IMR-90 (cell line): ENCODE results near the gene CHRNA10. TPM values are rescaled to one million over a fixed set of nuclear protein-coding genes. Genes with fewer than 3 reads are reported as not detected.

Experiments used
- ATAC-seq: fragments of 200-7000 bp; cut with Tn5 transposase; 2 replicates; pipeline ENCODE4 v1.9.1; 2020; ENCODE audit warnings: low read depth, mild to moderate bottlenecking, moderate library complexity
- BruUV-seq: library from RNA; stranded (reverse); fragments of 400-500 nt; replicated peaks from 2 replicates; lab custom pipeline; 2021; lab: Mats Ljungman, UMichigan
- CTCF ChIA-PET: fragments of 300-600 bp; formaldehyde crosslinking; extraction: SDS; loops from one replicate; lab custom pipeline; 2021; ENCODE audit warnings: antibody characterized with exemption; lab: Yijun Ruan, JAX
- POLR2A ChIA-PET: fragments of 300-600 bp; sonication (Branson Sonifier 250); formaldehyde crosslinking; loops from one replicate; lab custom pipeline; 2022; ENCODE audit warnings: antibody characterized with exemption; ENCODE audit not compliant: unreplicated experiment; lab: Charles Lee
- DNase-seq: peaks from one replicate; pipeline ENCODE4 v3.0.0; 2013
- H2AFZ ChIP-seq: replicated peaks from 2 replicates; pipeline ENCODE3; 2013; ENCODE audit warnings: low read length, mild to moderate bottlenecking; ENCODE audit not compliant: poor library complexity
- H2AK5ac ChIP-seq: 2 replicates; pipeline ENCODE4 v1.6.1; 2013; ENCODE audit warnings: low read depth, low read length, inconsistent platforms
- H2AK9ac ChIP-seq: replicated peaks from 2 replicates; pipeline ENCODE3; 2013; ENCODE audit warnings: mild to moderate bottlenecking, low read depth, low read length, moderate library complexity; ENCODE audit not compliant: poor library complexity
- H2BK120ac ChIP-seq: 2 replicates; pipeline ENCODE4 v1.6.1; 2013; ENCODE audit warnings: low read depth, low read length, inconsistent platforms
- H2BK15ac ChIP-seq: 3 replicates; pipeline ENCODE4 v1.6.1; 2013; ENCODE audit warnings: low read depth, low read length, inconsistent platforms
- H2BK20ac ChIP-seq: 2 replicates; pipeline ENCODE4 v1.6.1; 2013; ENCODE audit warnings: low read depth, mild to moderate bottlenecking, inconsistent platforms, low read length, moderate library complexity
- H2BK5ac ChIP-seq: 2 replicates; pipeline ENCODE4 v1.6.1; 2013; ENCODE audit warnings: mild to moderate bottlenecking, low read depth, low read length, inconsistent platforms; ENCODE audit not compliant: poor library complexity, severe bottlenecking
- H3K14ac ChIP-seq: replicated peaks from 2 replicates; pipeline ENCODE4 v1.6.1; 2013; ENCODE audit warnings: low read depth, low read length, inconsistent platforms
- H3K18ac ChIP-seq: 2 replicates; pipeline ENCODE4 v1.6.1; 2013; ENCODE audit warnings: low read depth, low read length, control low read depth
- H3K23ac ChIP-seq: 2 replicates; pipeline ENCODE4 v1.6.1; 2013; ENCODE audit warnings: low read depth, low read length, inconsistent platforms
- H3K27ac ChIP-seq: 2 replicates; pipeline ENCODE4 v1.5.1; 2013; ENCODE audit warnings: mild to moderate bottlenecking, control low read depth, low read length; ENCODE audit not compliant: insufficient read depth
- H3K27me3 ChIP-seq: 2 replicates; pipeline ENCODE4 v1.6.1; 2013; ENCODE audit warnings: low read length; ENCODE audit not compliant: control insufficient read depth, insufficient read depth
- H3K36me3 ChIP-seq: 2 replicates; pipeline ENCODE4 v1.6.1; 2013; ENCODE audit warnings: low read length, mixed read lengths; ENCODE audit not compliant: control insufficient read depth, insufficient read depth
- H3K4ac ChIP-seq: 2 replicates; pipeline ENCODE4 v1.6.1; 2013; ENCODE audit warnings: low read depth, low read length, inconsistent platforms
- H3K4me1 ChIP-seq: 2 replicates; pipeline ENCODE4 v1.6.1; 2013; ENCODE audit warnings: low read length, mixed read lengths; ENCODE audit not compliant: control insufficient read depth, insufficient read depth
- H3K4me2 ChIP-seq: 2 replicates; pipeline ENCODE4 v1.6.1; 2013; ENCODE audit warnings: low read depth, mild to moderate bottlenecking, control low read depth, low read length, moderate library complexity
- H3K4me3 ChIP-seq: 2 replicates; pipeline ENCODE4 v1.5.1; 2013; ENCODE audit warnings: low read depth, mild to moderate bottlenecking, control low read depth, low read length, moderate library complexity; ENCODE audit not compliant: insufficient read depth
- H3K56ac ChIP-seq: 2 replicates; pipeline ENCODE4 v1.6.1; 2013; ENCODE audit warnings: low read length, inconsistent platforms; ENCODE audit not compliant: insufficient read depth; ENCODE audit errors: extremely low read depth
- H3K79me1 ChIP-seq, 2 experiments: 2 replicates each; pipeline ENCODE4 v1.6.1; 2013; ENCODE audit warnings: low read length in 2 of 2, inconsistent platforms in 1 of 2, low read depth in 1 of 2
- H3K9ac ChIP-seq: 2 replicates; pipeline ENCODE4 v1.6.1; 2013; ENCODE audit warnings: low read depth, low read length, control low read depth
- H3K9me1 ChIP-seq: 2 replicates; pipeline ENCODE4 v1.6.1; 2013; ENCODE audit warnings: low read length, inconsistent platforms; ENCODE audit not compliant: insufficient read depth
- H3K9me3 ChIP-seq: 2 replicates; pipeline ENCODE4 v1.6.1; 2013; ENCODE audit warnings: low read length; ENCODE audit not compliant: control insufficient read depth, insufficient read depth
- H4K20me1 ChIP-seq: 2 replicates; pipeline ENCODE4 v1.6.1; 2013; ENCODE audit warnings: low read length, inconsistent platforms; ENCODE audit not compliant: insufficient read depth
- H4K5ac ChIP-seq: 2 replicates; pipeline ENCODE4 v1.6.1; 2013; ENCODE audit warnings: mild to moderate bottlenecking, low read depth, low read length, control low read depth
- H4K8ac ChIP-seq, 2 experiments: 2 replicates each; pipeline ENCODE4 v1.6.1; 2013; ENCODE audit warnings: low read depth in 2 of 2, low read length in 2 of 2, control low read depth in 1 of 2, inconsistent platforms in 1 of 2
- H4K91ac ChIP-seq: 2 replicates; pipeline ENCODE4 v1.6.1; 2013; ENCODE audit warnings: low read depth, low read length, inconsistent platforms; ENCODE audit not compliant: insufficient read depth
- CEBPB ChIP-seq: IDR thresholded peaks from 2 replicates; pipeline ENCODE4 v1.6.1; 2012; ENCODE audit warnings: low read depth, low read length, improper control_type of control experiment
- CTCF ChIP-seq: conservative IDR thresholded peaks from 2 replicates; pipeline ENCODE4 v1.5.1; 2012; ENCODE audit warnings: mild to moderate bottlenecking, low read depth, low read length, improper control_type of control experiment
- FOS ChIP-seq: fragments of 150-350 bp; IDR thresholded peaks from 2 replicates; pipeline ENCODE4 v1.6.1; 2016; ENCODE audit warnings: low read depth, low read length
- POLR2A ChIP-seq: IDR thresholded peaks from 2 replicates; pipeline ENCODE4 v1.6.1; 2012; ENCODE audit warnings: mild to moderate bottlenecking, low read depth, low read length
- SMC3 ChIP-seq: fragments of 150-350 bp; IDR thresholded peaks from 2 replicates; pipeline ENCODE4 v1.6.1; 2016; ENCODE audit warnings: low read depth, mild to moderate bottlenecking, antibody characterized with exemption, low read length, moderate library complexity
- WGBS, 2 experiments: methylation state at CpG; one replicate each; pipeline versions ENCODE4 v1.1.5 to v1.1.7; 2013; ENCODE audit warnings: missing lambda C conversion rate in 2 of 2; ENCODE audit not compliant: insufficient read length in 1 of 2; ENCODE audit errors: extremely low coverage in 2 of 2; 5-methylcytosine and 5-hydroxymethylcytosine counted together
- dilution Hi-C: fragments of 300-500 bp; cut with HindIII; formaldehyde crosslinking; loops from one replicate; pipeline ENCODE4 v1.14.3; 2018; ENCODE audit warnings: low sequenced_read_pairs; ENCODE audit not compliant: unreplicated experiment
- in situ Hi-C: fragments of 300-500 bp; cut with MboI; formaldehyde crosslinking; loops from 3 replicates; pipeline ENCODE4 v1.14.3; 2019; ENCODE audit warnings: low sequenced_read_pairs, inconsistent platforms, mixed read lengths
- intact Hi-C: fragments of 100-400 bp; cut with micrococcal nuclease; formaldehyde crosslinking; loops from 2 replicates; pipeline ENCODE4 v1.10.0; 2022
- polyA plus RNA-seq, 3 experiments: library from polyadenylated mRNA; depleted of rRNA; stranded (reverse); fragments of >200 nt; gene quantifications; 2 replicates each; pipeline ENCODE4 v1.2.3, GENCODE V29; 2012; ENCODE audit warnings: low replicate concordance in 1 of 3
- total RNA-seq: library from RNA; depleted of rRNA; stranded (reverse); fragments of >200 nt; gene quantifications from 2 replicates; pipeline ENCODE4 v1.2.3, GENCODE V29; 2012
- TF ChIP-seq, protein P1 (sequence below): fragments of 150-350 bp; IDR thresholded peaks from 2 replicates; pipeline ENCODE4 v1.6.1; 2017; ENCODE audit warnings: mild to moderate bottlenecking, antibody characterized with exemption, low read length, low read depth

The CHRNA10 gene
- total and polyA plus RNA-seq, 2 of the 4 experiments (the other 2 are of a cell fraction) = 0.36 to 0.79 TPM

DNA sequence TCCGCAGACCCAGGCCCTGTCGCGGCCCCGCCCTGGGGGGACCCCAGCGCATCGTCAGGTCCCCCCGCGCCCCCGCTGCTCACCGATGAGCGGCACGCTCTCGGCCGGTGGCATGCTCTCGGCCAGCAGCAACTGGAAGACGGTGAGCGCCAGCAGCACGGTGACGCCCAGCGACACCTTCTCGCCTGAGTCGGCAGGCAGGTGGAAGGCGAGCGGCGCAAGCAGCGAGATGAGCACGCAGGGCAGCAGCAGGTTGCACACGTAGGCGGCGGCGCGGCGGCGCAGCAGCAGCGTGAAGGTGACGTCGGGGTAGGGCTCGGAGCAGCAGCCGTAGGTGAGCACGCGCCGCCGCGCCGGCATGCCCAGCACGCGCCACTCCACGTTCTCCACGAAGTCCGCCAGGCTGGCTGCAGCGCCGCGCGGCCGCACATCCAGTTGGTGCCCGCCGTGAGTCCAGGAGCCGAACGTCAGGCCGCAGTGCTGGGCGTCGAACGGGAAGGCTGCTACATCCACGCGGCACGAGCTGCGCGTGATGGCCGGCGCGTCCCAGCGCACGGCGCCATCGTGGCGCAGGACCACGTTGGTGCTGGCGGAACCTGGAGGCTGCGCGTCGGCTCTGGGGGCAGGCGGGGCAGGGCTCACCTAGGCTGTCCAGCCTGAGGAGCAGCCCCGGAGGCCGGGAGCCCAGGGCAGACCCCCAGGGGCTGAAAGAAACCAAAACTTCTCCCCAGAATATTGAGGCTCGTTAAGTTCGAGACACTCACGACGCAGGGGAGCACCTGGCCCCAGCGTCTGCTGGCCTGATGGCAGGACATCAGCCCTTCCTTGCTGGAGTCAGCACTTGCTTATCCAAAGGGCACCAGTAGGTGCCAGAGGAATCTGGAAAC lies 3.8 kb downstream of the CHRNA10 start:
- Histone ChIP-seq H3K9me3 (no peaks in the 10 kb centered on the region), H3K9ac (no peak overlapping the region), H2BK120ac (no peak overlapping the region), H3K9me1 (peaks cover 6% of the 10 kb centered on the region; the same call in 1 of the 2 replicates), H3K18ac (no peak overlapping the region), H4K8ac (no peak overlapping the region), H2BK15ac (no peak overlapping the region), H3K23ac (no peak overlapping the region), H3K56ac (no peak overlapping the region), H2BK5ac (no peak overlapping the region), H3K4ac (no peak overlapping the region), H2AK9ac (no peak overlapping the region), H3K14ac (no peak overlapping the region), H3K36me3 (peaks cover 44% of the 10 kb centered on the region), H4K5ac (no peak overlapping the region), H2BK20ac (no peak overlapping the region), H4K91ac (no peak overlapping the region), H2AK5ac (no peak overlapping the region), H3K27ac (no peak overlapping the region), H3K4me3 (no peak overlapping the region), H3K79me1 (peaks cover under 1 to 1% of the 10 kb centered on the region in 2 experiments; a peak in 2 of 4 replicates), H3K4me2 (no peak overlapping the region), H2AFZ (no peak overlapping the region), H3K4me1 (no peaks in the 10 kb centered on the region), H4K20me1 (no peaks in the 10 kb centered on the region), H3K27me3 (no peaks in the 10 kb centered on the region)
- CTCF ChIA-PET = no interaction called here
- dilution Hi-C loops = no loop called here
- POLR2A ChIA-PET = no interaction called here
- WGBS, 2 experiments = 99% methylated on average over 53 of the region's 89 CpGs; no CpG with 5 or more reads in 1 of the 2 experiments
- no peak for TF ChIP-seq FOS
- TF ChIP-seq CTCF = no peak
- no peak for TF ChIP-seq POLR2A
- TF ChIP-seq, protein P1, sequence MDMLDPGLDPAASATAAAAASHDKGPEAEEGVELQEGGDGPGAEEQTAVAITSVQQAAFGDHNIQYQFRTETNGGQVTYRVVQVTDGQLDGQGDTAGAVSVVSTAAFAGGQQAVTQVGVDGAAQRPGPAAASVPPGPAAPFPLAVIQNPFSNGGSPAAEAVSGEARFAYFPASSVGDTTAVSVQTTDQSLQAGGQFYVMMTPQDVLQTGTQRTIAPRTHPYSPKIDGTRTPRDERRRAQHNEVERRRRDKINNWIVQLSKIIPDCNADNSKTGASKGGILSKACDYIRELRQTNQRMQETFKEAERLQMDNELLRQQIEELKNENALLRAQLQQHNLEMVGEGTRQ = no peak
- TF ChIP-seq SMC3 = no peak
- TF ChIP-seq CEBPB = no peak
- BruUV-seq = no TSS peak
- intact Hi-C loops = no loop called here
- no peak for ATAC-seq
- DNase-seq = no peak
- in situ Hi-C loops = no loop called here
